Astrocyte (in vitro differentiated cells and primary cell): ENCODE data around the gene FRMD4A.

ENCODE experiments used
- CTCF ChIP-seq: IDR thresholded peaks from 2 replicates; pipeline ENCODE4 v1.5.1; 2011; ENCODE audit warnings: low read depth, mild to moderate bottlenecking, inconsistent platforms, low read length, moderate library complexity; ENCODE audit not compliant: insufficient read depth
- EZH2 ChIP-seq: IDR thresholded peaks from 2 replicates; pipeline ENCODE4 v1.6.1; 2012; ENCODE audit warnings: mild to moderate bottlenecking, low read length, inconsistent platforms; ENCODE audit not compliant: insufficient read depth

- TF ChIP-seq CTCF (no peak), EZH2 (no peak)
These were observed 539.2 kb downstream of the FRMD4A start for GRCh38 chr10:13791483-13791882.
